Adrenal gland (tissue), 12 donors: ENCODE data around the gene PDCD1. TPM values are rescaled to one million over a fixed set of nuclear protein-coding genes. Genes with fewer than 3 reads are reported as not detected.

Source experiments
- DNase-seq, 7 donors: peaks; one replicate each; pipeline ENCODE4 v3.0.0-alpha.2; 2019 to 2020
- H3K27ac ChIP-seq, 5 donors: fragments of 200-600 bp; sonication (generic) in 4 of 5; 1 replicate in 3 of 5; 2 replicates in 2 of 5; pipeline versions ENCODE4 v1.5.1 to v1.8.0; 2016 to 2020; ENCODE audit warnings: mild to moderate bottlenecking in 1 of 5
- H3K27me3 ChIP-seq: fragments of 200-600 bp; 2 replicates; pipeline ENCODE4 v1.8.0; 2021
- H3K36me3 ChIP-seq, 2 donors: fragments of 200-600 bp; replicated peaks in 1 of 2; 1 replicate in 1 of 2; 2 replicates in 1 of 2; pipeline versions ENCODE4 v1.5.1 to v1.8.0; 2018 to 2022
- H3K4me1 ChIP-seq, 2 donors: fragments of 200-600 bp; replicated peaks in 1 of 2; 1 replicate in 1 of 2; 2 replicates in 1 of 2; pipeline versions ENCODE4 v1.5.1 to v1.8.0; 2018 to 2021
- H3K4me3 ChIP-seq, 4 donors: fragments of 200-600 bp; sonication (generic) in 3 of 4; one replicate each; pipeline ENCODE4 v1.5.1; 2016 to 2018
- H3K9me3 ChIP-seq, 3 donors: fragments of 200-600 bp; sonication (generic) in 1 of 3; replicated peaks in 1 of 3; 1 replicate in 2 of 3; 2 replicates in 1 of 3; pipeline versions ENCODE4 v1.5.1 to v1.8.0; 2016 to 2021
- POLR2A ChIP-seq, 2 donors: fragments of 450-650 bp; IDR thresholded peaks; one replicate each; pipeline ENCODE4 v1.6.1; 2017; ENCODE audit warnings: antibody characterized with exemption in 2 of 2, mild to moderate bottlenecking in 2 of 2, moderate library complexity in 1 of 2
- WGBS, 4 donors: extraction: QIAGEN DNeasy Blood & Tissue Kit in 2 of 4; methylation state at CpG; one replicate each; pipeline versions ENCODE4 v1.1.5 to v1.1.7; 2013 to 2017; 5-methylcytosine and 5-hydroxymethylcytosine counted together
- intact Hi-C, 2 donors: fragments of 100-400 bp; cut with DNase I; formaldehyde crosslinking; loops; one replicate each; pipeline versions ENCODE4 v1.14.1 to v1.15.0; 2022 to 2023
- polyA plus RNA-seq, 3 donors: library from polyadenylated mRNA; stranded (reverse); fragments of 200-250 nt in 2 of 3; fragments of 350-450 nt in 1 of 3; fragmentation: Illumina TruSeq in 1 of 3; extraction: RNeasy Lipid Tissue Mini Kit (QIAGEN cat#74804) in 1 of 3; gene quantifications; one replicate each; pipeline ENCODE4 v1.2.3, GENCODE V29; 2013 to 2014
- total RNA-seq, 9 donors: library from RNA; depleted of rRNA in 4 of 9; stranded (reverse); fragments of >200 nt in 4 of 9; fragments of 120-200 nt in 1 of 9; fragmentation: NEBNext Ultra II Directional in 1 of 9; extraction: Animal tissue kit (Norgen Biotek cat#: 25700) in 1 of 9; gene quantifications; one replicate each; pipeline versions ENCODE4 v1.1.0 to v1.2.4, GENCODE V29; 2013 to 2023
- TF ChIP-seq, protein P1 (sequence below), 6 experiments: fragments of 450-650 bp in 4 of 6; fragments of 200-600 bp in 2 of 6; sonication (generic) in 1 of 6; IDR thresholded peaks; 1 replicate in 5 of 6; 2 replicates in 1 of 6; pipeline versions ENCODE4 v1.5.1 to v1.8.0; 2016 to 2021; ENCODE audit warnings: antibody characterized with exemption in 6 of 6, mild to moderate bottlenecking in 2 of 6, moderate library complexity in 1 of 6
- donor health status: healthy with polysubstance abuse.
- donor health status: Bipolar disorder and iron deficiency.
- donor health status: DM: yes; HTN: yes; CAD: no.
- donor health status: DM: no; HTN: no; CAD: no.
- donor health status: DM: no; HTN: no; CAD: no.
- donor health status: DM: yes; HTN: yes; CAD: no.

PDCD1 gene
- total and polyA plus RNA-seq, 12 donors, result 0.23 to 2.0 (median 0.45) TPM; not detected in 4

- H3K36me3 ChIP-seq, result no peaks in the 10 kb centered on the region
- 93 to 97% (median 94%) methylated on average over 8 of the region's 8 CpGs for WGBS, 4 donors
- no peak overlapping the region for H3K27ac ChIP-seq
- DNase-seq, result no peak
- H3K27me3 ChIP-seq, result no peaks in the 10 kb centered on the region
- H3K4me1 ChIP-seq, result peaks cover 0 to 9% of the 10 kb centered on the region in 2 donors
- TF ChIP-seq, protein P1, sequence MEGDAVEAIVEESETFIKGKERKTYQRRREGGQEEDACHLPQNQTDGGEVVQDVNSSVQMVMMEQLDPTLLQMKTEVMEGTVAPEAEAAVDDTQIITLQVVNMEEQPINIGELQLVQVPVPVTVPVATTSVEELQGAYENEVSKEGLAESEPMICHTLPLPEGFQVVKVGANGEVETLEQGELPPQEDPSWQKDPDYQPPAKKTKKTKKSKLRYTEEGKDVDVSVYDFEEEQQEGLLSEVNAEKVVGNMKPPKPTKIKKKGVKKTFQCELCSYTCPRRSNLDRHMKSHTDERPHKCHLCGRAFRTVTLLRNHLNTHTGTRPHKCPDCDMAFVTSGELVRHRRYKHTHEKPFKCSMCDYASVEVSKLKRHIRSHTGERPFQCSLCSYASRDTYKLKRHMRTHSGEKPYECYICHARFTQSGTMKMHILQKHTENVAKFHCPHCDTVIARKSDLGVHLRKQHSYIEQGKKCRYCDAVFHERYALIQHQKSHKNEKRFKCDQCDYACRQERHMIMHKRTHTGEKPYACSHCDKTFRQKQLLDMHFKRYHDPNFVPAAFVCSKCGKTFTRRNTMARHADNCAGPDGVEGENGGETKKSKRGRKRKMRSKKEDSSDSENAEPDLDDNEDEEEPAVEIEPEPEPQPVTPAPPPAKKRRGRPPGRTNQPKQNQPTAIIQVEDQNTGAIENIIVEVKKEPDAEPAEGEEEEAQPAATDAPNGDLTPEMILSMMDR (IDR thresholded peaks at IDR 0.05), result no peak
- no peak for TF ChIP-seq POLR2A (IDR thresholded peaks at IDR 0.05)
- intact Hi-C loops, result no loop called here
- no peaks in the 10 kb centered on the region for H3K9me3 ChIP-seq
- no peak overlapping the region for H3K4me3 ChIP-seq
These were observed 26.2 kb upstream of the PDCD1 start for GRCh38 chr2:241884951-241885290.

GRCh38 chr2:241882091-241882625, 23.5 kb upstream of the PDCD1 start:
- Histone ChIP-seq H3K4me3 (peak overlapping the region in 1 of 4 donors; percentile 70), H3K9me3 (no peaks in the 10 kb centered on the region), H3K4me1 (peaks cover 0 to 9% of the 10 kb centered on the region in 2 donors), H3K27me3 (no peaks in the 10 kb centered on the region), H3K27ac (peak overlapping the region in 4 of 5 donors; percentile 36 to 85 (median 58)), H3K36me3 (no peaks in the 10 kb centered on the region)
- DNase-seq, result peak; percentile 54 to 87 (median 66)
- TF ChIP-seq, protein P1 (IDR thresholded peaks at IDR 0.05), result peak in 1 of 6 experiments; percentile 9
- no peak for TF ChIP-seq POLR2A (IDR thresholded peaks at IDR 0.05)
- WGBS, 4 donors, result 7 to 19% (median 15%) methylated on average over 10 to 23 of the region's 23 CpGs
- intact Hi-C loops, result no loop called here

DNA sequence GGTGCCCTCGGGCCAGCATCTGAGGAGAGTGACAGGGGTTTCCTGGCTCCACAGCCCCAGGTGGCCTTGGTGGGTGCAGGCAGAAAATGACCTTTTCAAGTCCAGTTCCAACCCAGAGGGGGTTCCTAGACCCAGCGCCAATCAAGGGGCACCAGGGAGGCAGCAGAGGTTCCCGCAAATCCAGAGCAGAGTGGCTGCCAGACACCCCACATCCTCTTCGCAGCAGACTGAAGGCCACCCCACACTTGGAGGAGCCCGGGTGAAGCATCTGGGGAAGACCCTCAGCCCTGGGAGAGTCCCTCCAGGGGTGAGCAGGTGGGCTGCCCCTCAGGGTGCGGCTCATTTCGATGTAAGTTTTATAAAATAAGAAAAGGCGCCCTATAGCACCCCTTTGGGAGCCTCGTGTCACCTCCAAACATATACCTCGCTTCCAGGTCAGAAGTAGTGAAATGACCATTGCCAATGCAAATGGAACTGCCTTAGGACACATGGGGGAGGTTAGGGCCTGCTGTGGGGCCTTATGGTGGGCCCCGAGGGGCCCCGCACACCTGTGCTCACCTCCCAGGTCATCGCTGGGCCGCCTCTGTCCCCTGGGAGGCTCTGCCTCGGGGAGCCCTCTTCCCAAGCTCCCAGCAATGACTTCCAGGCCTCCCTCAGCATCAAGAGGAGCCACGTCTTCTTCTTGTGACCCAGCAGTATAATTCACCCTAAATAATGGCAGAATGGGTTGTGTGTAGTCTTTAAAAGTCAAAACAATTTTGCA, 21.8 kb upstream of the PDCD1 start:
- Histone ChIP-seq H3K4me1 (peaks cover 0 to 9% of the 10 kb centered on the region in 2 donors), H3K27me3 (no peaks in the 10 kb centered on the region), H3K9me3 (no peaks in the 10 kb centered on the region), H3K27ac (peak overlapping the region in 2 of 5 donors; percentile 9 to 85), H3K36me3 (no peaks in the 10 kb centered on the region), H3K4me3 (peak overlapping the region in 1 of 4 donors; percentile 70)
- WGBS, 4 donors, result 78 to 91% (median 82%) methylated on average over 7 to 16 of the region's 16 CpGs
- TF ChIP-seq, protein P1 (IDR thresholded peaks at IDR 0.05), result no peak
- no peak for TF ChIP-seq POLR2A (IDR thresholded peaks at IDR 0.05)
- intact Hi-C loops, result no loop called here
- no peak for DNase-seq

- H3K4me1 ChIP-seq, result peaks cover 0 to 9% of the 10 kb centered on the region in 2 donors
- H3K36me3 ChIP-seq, result no peaks in the 10 kb centered on the region
- H3K27ac ChIP-seq, result no peak overlapping the region
- H3K9me3 ChIP-seq, result no peaks in the 10 kb centered on the region
- H3K4me3 ChIP-seq, result no peak overlapping the region
- intact Hi-C loops, result loop anchor here (10.0 kb wide), 2 partner anchors 145 to 155 kb away; partner anchors contain the start of gene D2HGDH (in 1 of the 2)
- H3K27me3 ChIP-seq, result no peaks in the 10 kb centered on the region
- no peak for TF ChIP-seq POLR2A (IDR thresholded peaks at IDR 0.05)
- TF ChIP-seq, protein P1 (IDR thresholded peaks at IDR 0.05), result no peak
- no peak for DNase-seq
- 88 to 93% (median 92%) methylated on average over 6 to 9 of the region's 9 CpGs for WGBS, 4 donors
These were observed 20.6 kb upstream of the PDCD1 start for GRCh38 chr2:241879326-241879725.
